ENCODE results near the gene SNRNP48. TPM values are rescaled to one million over a fixed set of nuclear protein-coding genes. Genes with fewer than 3 reads are reported as not detected.
A peak's percentile ranks its signal among the peaks of the same experiment; 100 is the strongest.

SNRNP48 gene
- total RNA-seq, 1 donor from 2014 or later, result 15.9 TPM

- DNase-seq (ENCODE audit: low spot score in 2 of 2) (no peak), FAIRE-seq (no peak)
These were observed 777 bp upstream of the SNRNP48 start for GRCh38 chr6:7589221-7589620.

- FAIRE-seq (no peak), DNase-seq (ENCODE audit: low spot score in 2 of 2) (peak in 1 of 2 donors; percentile 18)
These were observed 912 bp downstream of the SNRNP48 start for GRCh38 chr6:7590918-7591302.

- no peak for FAIRE-seq
- DNase-seq (ENCODE audit: low spot score in 2 of 2), result no peak
These were observed 1.8 kb downstream of the SNRNP48 start for GRCh38 chr6:7591770-7592169.

DNA sequence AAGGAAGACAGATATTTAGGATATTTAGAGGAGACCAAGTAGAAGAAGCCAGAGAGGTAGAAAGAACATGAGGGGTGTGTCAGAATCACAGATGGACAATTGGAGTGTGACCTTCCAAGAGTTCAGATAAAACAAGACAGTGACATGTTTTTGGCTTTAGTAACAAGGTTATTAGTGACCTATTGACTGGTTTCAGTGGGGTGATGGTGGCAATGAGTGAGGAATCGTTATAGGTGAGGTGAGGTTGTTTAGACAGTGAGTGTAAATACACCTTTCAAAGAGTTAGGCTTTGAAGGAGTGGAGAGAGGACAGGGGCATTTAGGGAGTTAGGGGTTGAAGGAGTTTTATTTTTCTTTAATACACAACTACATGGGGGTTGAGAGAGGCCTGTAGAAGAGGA is 3.2 kb downstream of the SNRNP48 start:
- FAIRE-seq, result no peak

GRCh38 chr6:7594579-7595125 is 4.7 kb downstream of the SNRNP48 start:
- FAIRE-seq, result no peak
- DNase-seq (ENCODE audit: low spot score in 2 of 2), result no peak

More for the DNA sequence above, 3.2 kb downstream of the SNRNP48 start:
- no peak for DNase-seq (ENCODE audit: low spot score in 2 of 2)

DNA sequence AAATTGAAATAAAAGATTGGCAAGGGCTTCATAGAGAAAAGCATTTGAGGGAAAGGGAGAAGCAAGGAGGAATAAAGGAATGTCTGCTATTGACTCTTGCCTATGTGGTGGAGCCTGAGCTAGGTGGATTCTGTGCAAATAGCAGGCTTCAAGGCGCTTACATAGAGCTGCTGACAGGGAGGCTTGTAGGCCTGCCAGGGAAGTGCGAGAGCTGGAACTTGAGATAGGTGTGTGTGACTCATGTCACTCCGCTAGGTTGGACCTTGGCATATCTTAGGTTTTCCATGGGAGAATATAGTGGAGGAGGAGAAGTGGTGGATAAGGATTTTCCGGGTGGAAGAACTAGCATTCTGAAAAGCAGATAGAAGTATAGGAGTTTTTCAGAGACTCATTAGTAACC is 14.0 kb downstream of the SNRNP48 start:
- FAIRE-seq (no peak), DNase-seq (ENCODE audit: low spot score in 2 of 2) (no peak)

- FAIRE-seq, result no peak
- DNase-seq (ENCODE audit: low spot score in 2 of 2), result no peak
These were observed 14.5 kb downstream of the SNRNP48 start for GRCh38 chr6:7604506-7604905.

DNA sequence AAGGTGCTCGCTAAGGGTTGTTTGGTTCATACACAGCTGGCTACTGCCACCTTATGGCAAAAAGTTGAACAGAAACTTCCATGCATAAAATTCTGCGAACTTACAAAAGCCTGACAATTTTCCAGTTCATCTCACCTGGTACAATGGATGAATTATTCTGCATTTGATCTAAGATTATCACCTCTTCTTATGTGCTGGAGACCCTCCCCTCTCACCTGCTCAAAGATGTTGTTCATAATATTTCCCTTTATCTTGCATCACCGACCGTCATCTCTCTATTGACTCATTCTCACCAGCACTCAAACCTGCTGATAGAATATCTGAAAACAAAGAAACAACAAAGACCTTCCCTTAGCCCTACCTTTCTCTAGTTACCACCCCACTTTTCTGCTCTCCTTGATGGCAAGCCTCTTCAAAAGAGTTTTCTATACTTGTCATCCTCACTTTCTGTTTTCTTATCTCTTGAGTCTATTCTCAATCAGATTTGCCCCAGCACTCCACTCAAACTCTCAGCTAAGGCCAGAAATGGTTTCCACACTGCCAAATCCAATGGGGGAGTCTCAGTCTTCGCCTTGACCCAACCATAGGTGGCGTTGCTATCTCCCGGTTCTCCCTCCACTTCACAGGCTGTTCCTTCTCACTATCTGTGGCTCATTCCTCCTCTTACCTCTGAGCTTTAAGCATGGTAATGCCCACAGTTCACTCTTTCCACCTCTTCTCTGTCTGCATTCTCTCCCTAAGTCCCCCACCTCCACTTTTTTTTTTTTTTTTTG is 25.8 kb downstream of the SNRNP48 start:
- peak; percentile 10 to 39 for DNase-seq (ENCODE audit: low spot score in 2 of 2)
- no peak for FAIRE-seq

GRCh38 chr6:7617801-7618764 is 28.1 kb downstream of the SNRNP48 start:
- FAIRE-seq (no peak), DNase-seq (ENCODE audit: low spot score in 2 of 2) (no peak)

GRCh38 chr6:7621761-7622160 is 31.8 kb downstream of the SNRNP48 start:
- no peak for FAIRE-seq
- DNase-seq (ENCODE audit: low spot score in 2 of 2), result no peak

DNA sequence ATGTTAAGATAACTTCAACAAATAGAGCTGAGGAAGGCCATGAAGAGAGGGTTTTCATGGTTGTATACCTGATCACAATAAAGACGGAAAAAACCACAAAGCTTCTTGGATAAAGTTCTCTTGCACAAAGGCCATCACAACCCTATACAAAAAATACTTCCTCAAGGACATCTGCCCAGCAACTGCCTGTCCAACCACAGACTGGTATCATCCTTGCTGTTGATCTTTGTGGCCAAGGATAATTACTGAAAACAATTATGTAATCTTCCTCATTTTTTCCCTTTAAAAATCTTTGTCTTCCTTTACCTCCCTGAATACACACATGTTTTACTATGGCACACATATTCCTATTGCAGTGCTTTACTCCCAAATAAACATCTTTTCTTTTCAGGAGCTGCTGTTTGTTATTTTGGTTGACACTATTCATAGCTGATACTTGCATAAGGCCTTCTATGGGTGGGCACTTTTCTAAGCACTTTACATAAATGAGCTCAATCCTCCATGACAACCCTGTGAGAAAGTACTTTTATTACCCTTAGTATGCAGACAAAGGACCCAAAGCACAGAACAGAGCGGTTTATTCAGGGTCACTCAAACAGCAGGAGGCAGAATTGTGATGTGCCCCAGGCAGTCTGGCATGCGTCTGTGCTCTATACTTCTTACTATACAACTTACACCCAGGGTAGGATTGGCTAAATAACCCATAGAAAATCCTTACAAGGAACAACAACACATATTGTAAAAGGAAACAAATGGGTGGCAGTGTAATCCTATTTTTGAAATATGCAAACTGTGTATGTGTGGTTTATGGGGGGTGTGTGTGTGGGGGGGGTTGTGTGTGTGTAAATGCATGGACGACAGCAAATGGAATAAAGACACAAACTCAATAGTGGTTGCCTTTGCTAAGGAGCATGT is 35.1 kb downstream of the SNRNP48 start:
- no peak for FAIRE-seq

GRCh38 chr6:7628479-7628878 is 38.5 kb downstream of the SNRNP48 start:
- DNase-seq (ENCODE audit: low spot score in 2 of 2) (no peak), FAIRE-seq (no peak)

More for the DNA sequence above, 35.1 kb downstream of the SNRNP48 start:
- DNase-seq (ENCODE audit: low spot score in 2 of 2), result no peak

DNA sequence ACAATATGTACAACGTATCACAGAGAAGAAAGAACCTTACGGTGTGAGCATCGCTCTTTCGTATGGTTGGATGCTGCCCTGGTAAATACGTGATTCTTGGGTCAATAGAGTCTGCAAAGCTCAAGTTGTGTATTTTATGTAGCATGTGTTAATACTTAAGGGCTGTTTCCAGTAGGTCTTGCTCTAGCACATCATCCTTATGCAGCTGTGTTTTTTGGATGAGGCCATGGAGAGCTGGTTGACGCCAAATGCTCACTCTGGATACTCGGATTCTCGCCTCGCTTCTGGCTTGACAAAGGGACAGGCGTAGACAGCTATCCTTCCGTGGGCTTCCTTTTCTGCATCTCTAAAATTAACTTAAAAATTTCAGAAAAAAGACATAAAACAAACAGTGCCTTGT is 38.9 kb downstream of the SNRNP48 start:
- DNase-seq (ENCODE audit: low spot score in 2 of 2) (no peak), FAIRE-seq (no peak)

DNA sequence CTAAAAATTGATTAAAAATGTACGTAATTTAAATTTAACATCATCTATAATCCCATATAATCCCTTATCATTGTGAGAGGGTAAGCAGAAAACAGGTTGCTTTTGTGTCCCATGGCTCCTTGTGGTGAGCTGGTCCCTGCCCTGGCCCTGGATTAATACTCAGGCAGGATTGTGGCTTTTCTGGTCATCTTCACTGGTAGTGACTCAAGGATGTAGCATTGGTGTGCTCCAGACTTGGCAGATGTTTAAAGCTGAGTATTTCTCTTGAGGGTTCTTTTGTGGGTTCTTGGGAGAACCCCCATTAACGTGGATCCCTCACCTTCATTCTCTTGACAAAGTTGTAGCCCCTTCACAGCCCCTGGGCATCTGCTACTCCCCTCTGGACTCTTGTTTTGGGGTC is 39.3 kb downstream of the SNRNP48 start:
- no peak for DNase-seq (ENCODE audit: low spot score in 2 of 2)
- FAIRE-seq, result no peak

- no peak for DNase-seq (ENCODE audit: low spot score in 2 of 2)
- FAIRE-seq, result no peak
These were observed 40.8 kb downstream of the SNRNP48 start for GRCh38 chr6:7630792-7631191.

GRCh38 chr6:7631466-7631865 is 41.5 kb downstream of the SNRNP48 start:
- DNase-seq (ENCODE audit: low spot score in 2 of 2) (no peak), FAIRE-seq (no peak)

DNA sequence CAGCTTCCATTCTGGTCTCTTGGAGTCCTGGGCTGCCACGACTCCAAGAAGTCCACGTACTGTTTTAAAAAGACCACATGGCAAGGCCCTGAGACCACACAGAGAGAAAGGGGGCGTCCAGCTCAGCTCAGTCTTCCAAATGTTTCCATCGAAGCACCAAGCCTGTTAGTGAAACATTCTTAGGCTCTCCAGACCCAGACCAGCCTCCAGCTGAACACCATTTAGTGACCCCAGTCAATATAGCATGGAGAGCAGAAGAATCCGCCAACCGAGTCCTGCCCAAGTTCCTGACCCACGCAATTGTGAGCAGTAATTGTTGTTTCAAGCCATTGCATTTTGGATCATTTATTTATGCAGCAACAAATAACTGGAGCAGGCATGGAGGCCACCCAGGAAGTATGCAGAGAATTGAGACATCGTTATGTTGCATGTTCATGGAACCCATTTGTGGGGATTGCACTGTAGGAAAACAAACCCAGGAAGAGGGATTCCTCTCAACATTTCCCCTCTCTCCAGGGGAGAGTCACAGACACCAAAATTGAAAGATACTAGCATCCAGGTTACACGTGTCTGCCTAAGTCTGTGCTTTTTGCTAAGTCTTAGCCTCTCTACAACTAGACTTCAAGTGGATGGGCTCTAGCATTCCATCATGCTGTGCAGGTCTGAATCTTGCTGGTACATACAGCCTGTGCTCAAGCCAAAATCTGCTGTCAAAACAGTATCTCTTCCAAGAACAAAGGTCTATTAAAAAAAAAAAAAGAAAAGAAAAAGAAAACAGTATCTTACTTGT is 42.7 kb downstream of the SNRNP48 start:
- DNase-seq (ENCODE audit: low spot score in 2 of 2) (no peak), FAIRE-seq (no peak)

GRCh38 chr6:7633361-7633760 is 43.4 kb downstream of the SNRNP48 start:
- FAIRE-seq (no peak), DNase-seq (ENCODE audit: low spot score in 2 of 2) (no peak)

- no peak for DNase-seq (ENCODE audit: low spot score in 2 of 2)
- FAIRE-seq, result no peak
These were observed 46.2 kb downstream of the SNRNP48 start for GRCh38 chr6:7636151-7636550.
